Stimulated activated CD4-positive, alpha-beta T cell treated with anti-CD3 and anti-CD28 coated beads, Interleukin-2, amount 100 ng/mL, for 4 hours (primary cell): Measurements from ENCODE around the gene IL1RAPL1.

ENCODE experiments used
- DNase-seq: peaks from one replicate; pipeline ENCODE4 v3.0.0-alpha.2; 2020; ENCODE audit warnings: low read depth

The IL1RAPL1 gene

GRCh38 chrX:28586981-28587551 lies at the start of gene IL1RAPL1:
TSS of gene IL1RAPL1 (plus strand) at chrX:28587446.
- no peak for DNase-seq

- no peak for DNase-seq
Observed at GRCh38 chrX:28542791-28543190, 44.5 kb upstream of the IL1RAPL1 start.

GRCh38 chrX:28549838-28550237 lies 37.4 kb upstream of the IL1RAPL1 start:
- no peak for DNase-seq

GRCh38 chrX:28550331-28550872 lies 36.8 kb upstream of the IL1RAPL1 start:
- DNase-seq, result no peak

GRCh38 chrX:28552322-28552721 lies 34.9 kb upstream of the IL1RAPL1 start:
- no peak for DNase-seq

GRCh38 chrX:28552882-28553829 lies 34.1 kb upstream of the IL1RAPL1 start:
- no peak for DNase-seq

- no peak for DNase-seq
Observed at GRCh38 chrX:28576117-28576516, 11.1 kb upstream of the IL1RAPL1 start.

GRCh38 chrX:28581522-28581921 lies 5.7 kb upstream of the IL1RAPL1 start:
- DNase-seq, result no peak

GRCh38 chrX:28582511-28582910 lies 4.7 kb upstream of the IL1RAPL1 start:
- DNase-seq, result no peak

- DNase-seq, result no peak
Observed at GRCh38 chrX:28584025-28584424, 3.2 kb upstream of the IL1RAPL1 start.

GRCh38 chrX:28585767-28586166 lies 1.5 kb upstream of the IL1RAPL1 start:
- DNase-seq, result no peak

- DNase-seq, result no peak
Observed at GRCh38 chrX:28586286-28586685, 960 bp upstream of the IL1RAPL1 start.

- no peak for DNase-seq
Observed at GRCh38 chrX:28589046-28589445, 1.8 kb downstream of the IL1RAPL1 start.

GRCh38 chrX:28590396-28590795 lies 3.1 kb downstream of the IL1RAPL1 start:
- no peak for DNase-seq

- no peak for DNase-seq
Observed at GRCh38 chrX:28591542-28591941, 4.3 kb downstream of the IL1RAPL1 start.

- no peak for DNase-seq
Observed at GRCh38 chrX:28595346-28595745, 8.1 kb downstream of the IL1RAPL1 start.

GRCh38 chrX:28599957-28600356 lies 12.7 kb downstream of the IL1RAPL1 start:
- DNase-seq, result no peak

GRCh38 chrX:28609003-28609402 lies 21.8 kb downstream of the IL1RAPL1 start:
- DNase-seq, result no peak

- no peak for DNase-seq
Observed at GRCh38 chrX:28609917-28610613, 22.8 kb downstream of the IL1RAPL1 start.

GRCh38 chrX:28610746-28611145 lies 23.5 kb downstream of the IL1RAPL1 start:
- DNase-seq, result no peak

GRCh38 chrX:28613558-28613957 lies 26.3 kb downstream of the IL1RAPL1 start:
- DNase-seq, result no peak

- no peak for DNase-seq
Observed at GRCh38 chrX:28625223-28625622, 38.0 kb downstream of the IL1RAPL1 start.

GRCh38 chrX:28626515-28626914 lies 39.3 kb downstream of the IL1RAPL1 start:
- no peak for DNase-seq
